Endodermal cell (in vitro differentiated cells): ENCODE results near the gene ZNF563. TPM values are rescaled to one million over a fixed set of nuclear protein-coding genes. Genes with fewer than 3 reads are reported as not detected.

Experiments used
- DNase-seq: peaks from one replicate; pipeline ENCODE4 v3.0.0-alpha.2; 2017
- H3K27ac ChIP-seq: 2 replicates; pipeline ENCODE4 v1.5.1; 2013; ENCODE audit warnings: mild to moderate bottlenecking, low read depth, low read length, moderate library complexity
- H3K27me3 ChIP-seq: 2 replicates; pipeline ENCODE4 v1.6.1; 2013; ENCODE audit warnings: mild to moderate bottlenecking, low read length, moderate library complexity; ENCODE audit not compliant: insufficient read depth, control insufficient read depth, poor library complexity, severe bottlenecking
- H3K36me3 ChIP-seq: 2 replicates; pipeline ENCODE4 v1.7.0; 2013; ENCODE audit warnings: mild to moderate bottlenecking, low read length, moderate library complexity; ENCODE audit not compliant: control insufficient read depth, insufficient read depth
- H3K4me1 ChIP-seq: one replicate; pipeline ENCODE4 v1.7.0; 2013; ENCODE audit warnings: low read length; ENCODE audit not compliant: control insufficient read depth, insufficient read depth
- H3K4me3 ChIP-seq: 2 replicates; pipeline ENCODE4 v1.5.1; 2013; ENCODE audit warnings: mild to moderate bottlenecking, low read length, moderate library complexity
- H3K9ac ChIP-seq: 2 replicates; pipeline ENCODE4 v1.6.1; 2013; ENCODE audit warnings: mild to moderate bottlenecking, low read length, moderate library complexity; ENCODE audit not compliant: poor library complexity, severe bottlenecking; ENCODE audit errors: extremely low read depth
- H3K9me3 ChIP-seq: 2 replicates; pipeline ENCODE4 v1.6.1; 2013; ENCODE audit warnings: mild to moderate bottlenecking, low read length, moderate library complexity; ENCODE audit not compliant: control insufficient read depth
- H3K27ac Mint-ChIP-seq: 2 replicates; pipeline ENCODE4 v1.8.0; 2020; ENCODE audit warnings: mixed read lengths
- H3K27me3 Mint-ChIP-seq: 2 replicates; pipeline ENCODE4 v1.8.0; 2021; ENCODE audit warnings: mild to moderate bottlenecking, mixed read lengths; ENCODE audit not compliant: insufficient read depth
- H3K36me3 Mint-ChIP-seq: 2 replicates; pipeline ENCODE4 v1.8.0; 2020; ENCODE audit warnings: low read depth, mixed read lengths
- H3K4me1 Mint-ChIP-seq: 2 replicates; pipeline ENCODE4 v1.8.0; 2020; ENCODE audit warnings: mixed read lengths
- H3K4me3 Mint-ChIP-seq: 2 replicates; pipeline ENCODE4 v1.8.0; 2020; ENCODE audit warnings: mild to moderate bottlenecking, moderate library complexity, mixed read lengths
- H3K9me3 Mint-ChIP-seq: 2 replicates; pipeline ENCODE4 v1.8.0; 2020; ENCODE audit warnings: mild to moderate bottlenecking, mixed read lengths
- WGBS, 2 experiments: methylation state at CpG; one replicate each; pipeline versions ENCODE4 v1.1.5 to v1.1.7; 2013; ENCODE audit warnings: missing lambda C conversion rate in 2 of 2, mixed read lengths in 1 of 2; ENCODE audit not compliant: insufficient coverage in 1 of 2, insufficient read length in 1 of 2; 5-methylcytosine and 5-hydroxymethylcytosine counted together
- total RNA-seq, 2 donors: library from RNA; stranded (reverse); fragmentation: NEBNext Ultra II Directional in 1 of 2; extraction: Animal tissue kit (Norgen Biotek cat#: 25700) in 1 of 2; gene quantifications; 2 replicates in 1 of 2; 3 replicates in 1 of 2; pipeline ENCODE4 v1.2.1, GENCODE V29; 2021
- TF ChIP-seq, protein P1 (sequence below): fragments of 200-600 bp; sonication (generic); conservative IDR thresholded peaks from 2 replicates; pipeline ENCODE4 v1.5.0; 2021; ENCODE audit warnings: antibody characterized with exemption, mild to moderate bottlenecking

The ZNF563 gene
- total RNA-seq, 2 donors from 2014 or later, result 2.2 to 3.1 TPM

DNA sequence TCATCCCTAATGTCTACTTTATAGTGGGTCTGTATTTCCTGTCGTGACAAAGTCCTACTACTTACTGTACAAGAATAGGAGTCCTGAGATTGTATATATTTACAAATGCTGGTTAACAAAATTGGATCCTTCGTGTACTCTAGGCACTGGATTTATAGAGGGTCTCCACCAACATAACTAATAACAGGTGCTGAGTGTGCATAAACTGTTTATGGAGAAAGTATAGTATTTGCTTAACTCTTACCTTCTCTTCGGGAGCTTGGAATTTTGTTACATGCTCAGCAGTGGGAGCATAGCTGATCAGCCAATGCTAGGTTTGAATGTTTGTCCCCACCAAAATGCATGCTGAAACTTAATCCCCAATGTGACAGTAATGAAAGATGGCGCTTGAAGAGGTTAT lies 19.9 kb upstream of the ZNF563 start:
- no peak for DNase-seq
- H3K27me3 ChIP-seq, result no peaks in the 10 kb centered on the region
- H3K27ac ChIP-seq, result no peak overlapping the region
- H3K9ac ChIP-seq, result no peak overlapping the region
- peaks cover 42% of the 10 kb centered on the region for H3K36me3 Mint-ChIP-seq
- no peaks in the 10 kb centered on the region for H3K27me3 Mint-ChIP-seq
- no peaks in the 10 kb centered on the region for H3K4me1 Mint-ChIP-seq
- H3K9me3 Mint-ChIP-seq, result peaks cover 88% of the 10 kb centered on the region
- H3K4me3 ChIP-seq, result peak overlapping the region; percentile 35
- WGBS, 2 experiments, result 82 to 100% methylated on average over 2 to 4 of the region's 4 CpGs
- TF ChIP-seq, protein P1, sequence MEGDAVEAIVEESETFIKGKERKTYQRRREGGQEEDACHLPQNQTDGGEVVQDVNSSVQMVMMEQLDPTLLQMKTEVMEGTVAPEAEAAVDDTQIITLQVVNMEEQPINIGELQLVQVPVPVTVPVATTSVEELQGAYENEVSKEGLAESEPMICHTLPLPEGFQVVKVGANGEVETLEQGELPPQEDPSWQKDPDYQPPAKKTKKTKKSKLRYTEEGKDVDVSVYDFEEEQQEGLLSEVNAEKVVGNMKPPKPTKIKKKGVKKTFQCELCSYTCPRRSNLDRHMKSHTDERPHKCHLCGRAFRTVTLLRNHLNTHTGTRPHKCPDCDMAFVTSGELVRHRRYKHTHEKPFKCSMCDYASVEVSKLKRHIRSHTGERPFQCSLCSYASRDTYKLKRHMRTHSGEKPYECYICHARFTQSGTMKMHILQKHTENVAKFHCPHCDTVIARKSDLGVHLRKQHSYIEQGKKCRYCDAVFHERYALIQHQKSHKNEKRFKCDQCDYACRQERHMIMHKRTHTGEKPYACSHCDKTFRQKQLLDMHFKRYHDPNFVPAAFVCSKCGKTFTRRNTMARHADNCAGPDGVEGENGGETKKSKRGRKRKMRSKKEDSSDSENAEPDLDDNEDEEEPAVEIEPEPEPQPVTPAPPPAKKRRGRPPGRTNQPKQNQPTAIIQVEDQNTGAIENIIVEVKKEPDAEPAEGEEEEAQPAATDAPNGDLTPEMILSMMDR, result no peak
- H3K4me3 Mint-ChIP-seq, result no peak overlapping the region
- no peaks in the 10 kb centered on the region for H3K4me1 ChIP-seq
- H3K27ac Mint-ChIP-seq, result no peak overlapping the region
- peaks cover 77% of the 10 kb centered on the region for H3K9me3 ChIP-seq
- H3K36me3 ChIP-seq, result peaks cover 29% of the 10 kb centered on the region

DNA sequence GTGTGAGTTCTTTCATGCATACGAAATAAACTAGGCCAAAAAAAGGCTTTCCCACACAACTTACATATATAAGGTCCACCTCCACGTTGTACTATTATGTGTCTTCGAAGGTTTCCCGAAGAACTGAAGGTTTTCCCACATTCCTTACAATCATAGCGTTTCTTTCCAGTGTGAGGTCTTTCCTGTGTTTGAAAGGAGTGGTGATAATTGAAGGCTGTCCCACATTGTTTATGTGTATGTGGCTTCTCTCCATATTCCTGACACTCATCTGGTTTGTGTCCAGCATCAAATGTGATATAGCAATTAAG lies 17.4 kb upstream of the ZNF563 start:
- H3K27ac Mint-ChIP-seq, result no peak overlapping the region
- DNase-seq, result no peak
- peaks cover 86% of the 10 kb centered on the region for H3K9me3 ChIP-seq
- peaks cover 29% of the 10 kb centered on the region for H3K36me3 ChIP-seq
- no peak overlapping the region for H3K4me3 Mint-ChIP-seq
- H3K27ac ChIP-seq, result no peak overlapping the region
- no peak overlapping the region for H3K9ac ChIP-seq
- WGBS, 2 experiments, result 67 to 84% methylated on average over 1 to 5 of the region's 5 CpGs
- no peaks in the 10 kb centered on the region for H3K4me1 ChIP-seq
- H3K4me1 Mint-ChIP-seq, result no peaks in the 10 kb centered on the region
- TF ChIP-seq, protein P1, result no peak
- peak overlapping the region; percentile 1 for H3K4me3 ChIP-seq
- peaks cover 46% of the 10 kb centered on the region for H3K36me3 Mint-ChIP-seq
- no peaks in the 10 kb centered on the region for H3K27me3 ChIP-seq
- H3K27me3 Mint-ChIP-seq, result no peaks in the 10 kb centered on the region
- peaks cover 86% of the 10 kb centered on the region for H3K9me3 Mint-ChIP-seq

DNA sequence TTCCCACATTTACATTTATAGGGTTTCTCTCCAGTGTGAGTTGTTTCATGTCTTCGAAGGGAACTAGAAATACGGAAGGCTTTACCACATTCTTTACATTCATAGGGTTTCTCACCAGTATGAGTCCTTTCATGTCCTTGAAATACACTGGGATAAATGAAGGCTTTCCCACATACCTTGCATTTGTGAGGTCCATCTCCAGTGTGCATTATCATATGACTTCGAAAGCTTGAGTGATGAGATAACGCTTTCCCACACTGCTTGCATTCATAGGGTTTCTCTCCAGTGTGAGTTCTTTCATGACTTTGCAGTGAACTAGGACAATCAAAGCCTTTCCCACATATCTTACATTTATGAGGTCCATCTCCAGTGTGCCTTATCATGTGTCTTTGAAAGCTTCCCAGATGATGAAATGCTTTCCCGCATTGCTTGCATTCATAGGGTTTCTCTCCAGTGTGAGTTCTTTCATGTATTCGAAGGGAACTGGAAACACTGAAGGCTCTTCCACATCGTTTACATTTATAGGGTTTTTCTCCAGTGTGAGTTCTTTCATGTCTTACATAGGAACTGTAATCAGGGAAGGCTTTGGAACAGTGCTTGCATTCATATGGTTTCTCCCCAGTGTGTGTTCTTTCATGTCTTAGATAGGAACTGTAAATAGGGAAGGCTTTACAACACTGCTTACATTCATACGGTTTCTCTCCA lies 16.9 kb upstream of the ZNF563 start:
- Histone ChIP-seq H3K9ac (no peak overlapping the region), H3K9me3 (peaks cover 87% of the 10 kb centered on the region), H3K4me1 (no peaks in the 10 kb centered on the region), H3K27me3 (no peaks in the 10 kb centered on the region), H3K27ac (no peak overlapping the region), H3K4me3 (peak overlapping the region; percentile 36), H3K36me3 (peaks cover 29% of the 10 kb centered on the region)
- WGBS, 2 experiments, result 93 to 95% methylated on average over 6 to 8 of the region's 8 CpGs
- Mint-ChIP-seq H3K27me3 (no peaks in the 10 kb centered on the region), H3K36me3 (peaks cover 48% of the 10 kb centered on the region), H3K4me3 (no peak overlapping the region), H3K9me3 (peaks cover 88% of the 10 kb centered on the region), H3K27ac (no peak overlapping the region), H3K4me1 (no peaks in the 10 kb centered on the region)
- no peak for DNase-seq
- TF ChIP-seq, protein P1, result no peak
